Measurements from ENCODE around the gene EPHA4.

- TF ChIP-seq GATA2 (IDR thresholded peaks at IDR 0.05; ENCODE audit: low read depth, low read length) = no peak
- no peak for TF ChIP-seq GATA3 (IDR thresholded peaks at IDR 0.05; ENCODE audit: low read depth, low read length)
Measured at GRCh38 chr2:221451862-221452788, 120.0 kb downstream of the EPHA4 start.
